ENCODE measurements around the gene ARHGEF12.

DNA sequence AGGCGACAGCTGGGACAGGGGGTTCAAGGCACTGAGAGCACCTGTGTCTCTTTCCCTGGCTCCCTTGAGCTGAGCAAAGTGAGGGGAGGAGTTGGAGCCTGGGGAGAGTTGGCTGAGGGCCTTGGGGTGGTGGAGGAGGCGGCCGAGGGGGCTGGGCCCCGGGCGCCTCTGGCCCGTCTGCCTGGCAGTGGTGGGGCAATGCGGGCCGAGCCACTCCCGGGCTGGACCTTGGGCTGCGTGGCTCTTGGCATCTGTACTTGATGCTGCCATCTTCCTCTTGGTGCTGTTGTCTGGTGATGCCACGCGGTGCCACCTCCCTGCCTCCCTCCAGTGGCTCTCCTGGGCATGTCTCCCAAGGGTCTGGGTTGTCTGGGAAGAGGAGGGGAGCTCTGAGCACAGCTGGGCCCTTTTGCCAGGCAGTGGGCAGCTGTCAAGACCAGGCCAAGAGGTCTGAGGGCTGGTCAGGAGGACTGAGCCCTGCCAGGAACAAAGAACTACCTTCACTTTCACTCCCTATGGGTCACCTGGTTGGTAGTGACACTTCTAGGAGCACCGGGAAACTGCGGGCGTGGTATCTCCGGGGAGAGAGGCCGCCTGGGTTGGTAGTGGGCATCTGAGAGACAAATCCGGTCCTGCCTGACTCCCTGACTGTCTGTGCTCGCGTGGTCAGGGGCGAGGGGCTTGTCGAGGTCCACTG, 176.7 kb downstream of the ARHGEF12 start:
- TF ChIP-seq CTCF (IDR thresholded peaks at IDR 0.05; ENCODE audit: insufficient read depth, low read length, poor library complexity, severe bottlenecking) (no peak), EZH2phosphoT487 (conservative IDR thresholded peaks at IDR 0.05; ENCODE audit: low read length) (no peak)
